ENCODE measurements around the gene PPM1M.

DNA sequence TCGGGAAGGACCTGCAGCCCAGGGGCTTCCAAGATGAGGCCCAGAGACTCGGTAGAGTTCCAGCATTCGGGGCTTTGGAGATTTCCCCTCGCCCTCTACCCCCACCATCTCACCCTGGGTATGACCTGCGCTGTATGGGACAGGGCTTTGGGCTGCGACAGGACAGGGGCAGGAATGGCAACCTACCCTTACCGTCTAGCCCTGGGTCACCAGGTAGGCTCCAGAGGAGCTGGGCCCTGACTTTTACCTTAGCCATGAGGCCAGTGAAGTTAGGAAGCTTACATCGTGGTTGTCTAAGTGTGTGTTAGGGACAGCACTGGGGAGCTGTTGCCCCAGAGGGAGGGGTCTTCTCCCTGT is 683 bp downstream of the PPM1M start:
- TF ChIP-seq, protein P1, sequence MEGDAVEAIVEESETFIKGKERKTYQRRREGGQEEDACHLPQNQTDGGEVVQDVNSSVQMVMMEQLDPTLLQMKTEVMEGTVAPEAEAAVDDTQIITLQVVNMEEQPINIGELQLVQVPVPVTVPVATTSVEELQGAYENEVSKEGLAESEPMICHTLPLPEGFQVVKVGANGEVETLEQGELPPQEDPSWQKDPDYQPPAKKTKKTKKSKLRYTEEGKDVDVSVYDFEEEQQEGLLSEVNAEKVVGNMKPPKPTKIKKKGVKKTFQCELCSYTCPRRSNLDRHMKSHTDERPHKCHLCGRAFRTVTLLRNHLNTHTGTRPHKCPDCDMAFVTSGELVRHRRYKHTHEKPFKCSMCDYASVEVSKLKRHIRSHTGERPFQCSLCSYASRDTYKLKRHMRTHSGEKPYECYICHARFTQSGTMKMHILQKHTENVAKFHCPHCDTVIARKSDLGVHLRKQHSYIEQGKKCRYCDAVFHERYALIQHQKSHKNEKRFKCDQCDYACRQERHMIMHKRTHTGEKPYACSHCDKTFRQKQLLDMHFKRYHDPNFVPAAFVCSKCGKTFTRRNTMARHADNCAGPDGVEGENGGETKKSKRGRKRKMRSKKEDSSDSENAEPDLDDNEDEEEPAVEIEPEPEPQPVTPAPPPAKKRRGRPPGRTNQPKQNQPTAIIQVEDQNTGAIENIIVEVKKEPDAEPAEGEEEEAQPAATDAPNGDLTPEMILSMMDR (conservative IDR thresholded peaks at IDR 0.05 in 1 of 2, IDR thresholded peaks at IDR 0.05 in 1 of 2; ENCODE audit: low read depth in 1 of 2, low read length in 2 of 2), result no peak
- no peak for TF ChIP-seq EZH2 (IDR thresholded peaks at IDR 0.05; ENCODE audit: low read length, missing control alignments)
